DOHH2 (cell line): ENCODE results near the gene EHMT1.
A peak's percentile ranks its signal among the peaks of the same experiment; 100 is the strongest.

Source experiments
- H3F3A ChIP-seq: fragments of 200-600 bp; sonication (generic), shearing (Covaris generic); 2 replicates; pipeline ENCODE4 v1.6.0; 2016; ENCODE audit warnings: antibody characterized with exemption, mild to moderate bottlenecking; ENCODE audit not compliant: control insufficient read depth, insufficient read depth
- H3K27ac ChIP-seq: fragments of 200-600 bp; sonication (generic); 2 replicates; pipeline ENCODE4 v1.5.1; 2014; ENCODE audit warnings: low read depth, mild to moderate bottlenecking, low read length, moderate library complexity
- H3K27me3 ChIP-seq: fragments of 200-600 bp; sonication (generic); 2 replicates; pipeline ENCODE4 v1.6.1; 2014; ENCODE audit warnings: mild to moderate bottlenecking, low read length, mixed read lengths; ENCODE audit not compliant: control insufficient read depth
- H3K36me3 ChIP-seq: fragments of 200-600 bp; sonication (generic); 2 replicates; pipeline ENCODE4 v1.6.1; 2014; ENCODE audit warnings: mild to moderate bottlenecking, low read length, moderate library complexity, mixed read lengths; ENCODE audit not compliant: control insufficient read depth
- H3K4me1 ChIP-seq: fragments of 200-600 bp; sonication (generic); 2 replicates; pipeline ENCODE4 v1.6.1; 2014; ENCODE audit warnings: mild to moderate bottlenecking, low read length, mixed read lengths; ENCODE audit not compliant: control insufficient read depth
- H3K4me2 ChIP-seq: fragments of 200-600 bp; sonication (generic); 2 replicates; pipeline ENCODE4 v1.6.0; 2014; ENCODE audit warnings: mild to moderate bottlenecking, low read length, moderate library complexity
- H3K4me3 ChIP-seq: fragments of 200-600 bp; sonication (generic); 2 replicates; pipeline ENCODE4 v1.5.1; 2014; ENCODE audit warnings: mild to moderate bottlenecking, low read length, mixed read lengths
- H3K79me2 ChIP-seq: fragments of 200-600 bp; sonication (generic); 2 replicates; pipeline ENCODE4 v1.6.1; 2014; ENCODE audit warnings: mild to moderate bottlenecking, low read length, mixed read lengths; ENCODE audit not compliant: control insufficient read depth
- H3K9me2 ChIP-seq: fragments of 200-600 bp; sonication (generic); replicated peaks from 2 replicates; pipeline ENCODE4 v1.6.1; 2014; ENCODE audit warnings: mild to moderate bottlenecking, low read length, mixed read lengths; ENCODE audit not compliant: control insufficient read depth
- H3K9me3 ChIP-seq: fragments of 200-600 bp; sonication (generic); 2 replicates; pipeline ENCODE4 v1.6.1; 2014; ENCODE audit warnings: antibody characterized with exemption, low read length, mixed read lengths; ENCODE audit not compliant: control insufficient read depth, insufficient read depth
- H4K20me1 ChIP-seq: fragments of 200-600 bp; sonication (generic); 2 replicates; pipeline ENCODE4 v1.6.0; 2014; ENCODE audit warnings: low read depth, mild to moderate bottlenecking, antibody characterized with exemption, low read length, moderate library complexity; ENCODE audit not compliant: control insufficient read depth, insufficient read depth
- CTCF ChIP-seq: fragments of 200-600 bp; sonication (generic); IDR thresholded peaks from one replicate; pipeline ENCODE4 v1.5.1; 2014; ENCODE audit warnings: antibody characterized with exemption, mild to moderate bottlenecking, low read depth, low read length; ENCODE audit not compliant: poor library complexity, severe bottlenecking
- EZH2phosphoT487 ChIP-seq: fragments of 200-600 bp; sonication (generic); IDR thresholded peaks from 2 replicates; pipeline ENCODE4 v1.6.1; 2017; ENCODE audit warnings: borderline replicate concordance, mild to moderate bottlenecking, antibody characterized with exemption, low read length, moderate library complexity, mixed read lengths

EHMT1 gene

GRCh38 chr9:137694236-137694959 is 75.6 kb downstream of the EHMT1 start:
- Histone ChIP-seq H4K20me1 (peaks cover 27% of the 10 kb centered on the region), H3K4me1 (peaks cover 39% of the 10 kb centered on the region), H3K9me2 (no peaks in the 10 kb centered on the region), H3K27me3 (no peaks in the 10 kb centered on the region), H3K79me2 (peaks cover 97% of the 10 kb centered on the region), H3K27ac (no peak overlapping the region; the same call in 1 of the 2 replicates), H3K4me2 (no peak overlapping the region), H3K4me3 (no peak overlapping the region), H3F3A (0 out of 2 replicates have a peak, but pooled peaks cover 3% of the 10 kb centered on the region), H3K36me3 (peaks cover 60% of the 10 kb centered on the region), H3K9me3 (peaks cover 3% of the 10 kb centered on the region; the same call in 1 of the 2 replicates)
- no peak for TF ChIP-seq EZH2phosphoT487
- TF ChIP-seq CTCF, result no peak

DNA sequence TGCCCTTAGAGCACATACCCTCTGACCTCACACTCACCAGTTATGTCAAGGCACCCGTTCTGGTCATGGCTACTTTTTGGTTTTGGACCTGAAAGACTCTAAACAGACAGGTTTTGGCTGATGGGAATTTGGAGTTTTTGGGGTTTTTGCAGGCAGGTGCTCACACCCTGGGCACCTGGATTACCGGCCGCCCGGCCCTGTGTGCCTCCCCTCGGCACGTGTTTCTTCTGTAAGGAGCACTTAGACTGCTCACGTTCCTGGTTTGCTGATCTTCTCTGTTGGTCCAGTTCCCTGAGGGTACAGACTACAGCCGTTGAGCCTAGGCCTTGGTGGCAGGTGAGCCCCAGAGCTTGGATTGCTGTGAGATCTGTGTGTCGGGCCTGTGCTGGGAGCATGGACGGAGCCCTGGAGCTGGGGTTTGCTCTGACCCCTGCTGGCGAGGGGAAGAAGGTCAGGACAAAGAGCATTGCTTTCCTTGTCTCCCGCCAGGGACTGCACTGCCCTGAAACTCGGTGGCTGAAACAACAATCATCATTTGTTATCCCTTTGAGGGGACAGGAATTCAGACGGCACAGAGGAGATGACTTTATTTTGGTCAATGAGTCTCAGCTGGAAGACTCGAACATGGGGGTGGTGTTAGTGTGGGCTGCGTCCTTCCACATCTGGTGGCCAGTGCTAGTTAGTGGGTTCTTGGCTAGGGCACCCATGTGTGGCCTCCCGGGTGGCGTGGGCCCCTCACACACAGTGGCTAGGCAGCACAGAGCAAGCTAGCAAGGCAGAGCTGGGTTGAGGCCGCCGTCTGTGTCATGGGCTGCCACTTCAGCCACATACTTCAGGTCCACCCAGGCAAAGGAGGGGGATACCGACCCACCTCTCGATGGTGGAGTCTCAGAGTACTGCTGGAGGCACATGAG is 76.4 kb downstream of the EHMT1 start:
- Histone ChIP-seq H3K4me3 (no peak overlapping the region), H3K27ac (no peak overlapping the region; the same call in 1 of the 2 replicates), H4K20me1 (peaks cover 22% of the 10 kb centered on the region; the same call in 1 of the 2 replicates), H3K9me3 (peaks cover 3% of the 10 kb centered on the region; the same call in 1 of the 2 replicates), H3K27me3 (no peaks in the 10 kb centered on the region), H3K4me2 (no peak overlapping the region), H3K4me1 (peaks cover 32% of the 10 kb centered on the region), H3K79me2 (peaks cover 97% of the 10 kb centered on the region), H3K9me2 (no peaks in the 10 kb centered on the region), H3F3A (0 out of 2 replicates have a peak, but pooled peaks cover under 1% of the 10 kb centered on the region), H3K36me3 (peaks cover 59% of the 10 kb centered on the region)
- TF ChIP-seq CTCF (peak; percentile 83), EZH2phosphoT487 (no peak)

GRCh38 chr9:137696136-137696925 is 77.5 kb downstream of the EHMT1 start:
- peaks cover 18% of the 10 kb centered on the region; the same call in 1 of the 2 replicates for H4K20me1 ChIP-seq
- no peaks in the 10 kb centered on the region for H3K27me3 ChIP-seq
- H3K9me2 ChIP-seq, result no peaks in the 10 kb centered on the region
- H3F3A ChIP-seq, result no peaks in the 10 kb centered on the region
- H3K27ac ChIP-seq, result no peak overlapping the region
- H3K4me3 ChIP-seq, result no peak overlapping the region
- peaks cover 97% of the 10 kb centered on the region for H3K79me2 ChIP-seq
- TF ChIP-seq CTCF (no peak), EZH2phosphoT487 (no peak)
- H3K4me1 ChIP-seq, result peaks cover 21% of the 10 kb centered on the region
- no peak overlapping the region for H3K4me2 ChIP-seq
- peaks cover 6% of the 10 kb centered on the region; the same call in 1 of the 2 replicates for H3K9me3 ChIP-seq
- peaks cover 67% of the 10 kb centered on the region for H3K36me3 ChIP-seq
